ENCODE results near the gene SLC1A3.
A peak's percentile ranks its signal among the peaks of the same experiment; 100 is the strongest.

The SLC1A3 gene

GRCh38 chr5:36602704-36603321 is 3.6 kb upstream of the SLC1A3 start:
- Mint-ChIP-seq H3K4me1 (peaks cover 28% of the 10 kb centered on the region), H3K9me3 (peaks cover under 1% of the 10 kb centered on the region), H3K4me3 (no peak overlapping the region), H3K27ac (no peak overlapping the region), H3K36me3 (ENCODE audit: low read depth) (no peaks in the 10 kb centered on the region), H3K27me3 (ENCODE audit: low read depth) (peaks cover 10% of the 10 kb centered on the region)
- TF ChIP-seq CTCF (IDR thresholded peaks at IDR 0.05; ENCODE audit: unreplicated experiment in 3 of 3): no peak

GRCh38 chr5:36605241-36605640 is 1.2 kb upstream of the SLC1A3 start:
- TF ChIP-seq CTCF (IDR thresholded peaks at IDR 0.05; ENCODE audit: unreplicated experiment in 3 of 3): no peak
- H3K27ac Mint-ChIP-seq: no peak overlapping the region
- H3K9me3 Mint-ChIP-seq: no peaks in the 10 kb centered on the region
- H3K27me3 Mint-ChIP-seq (ENCODE audit: low read depth): peaks cover 10% of the 10 kb centered on the region
- no peaks in the 10 kb centered on the region for H3K36me3 Mint-ChIP-seq (ENCODE audit: low read depth)
- peak overlapping the region; percentile 63 to 79 (median 69) for H3K4me3 Mint-ChIP-seq
- peaks cover 32% of the 10 kb centered on the region for H3K4me1 Mint-ChIP-seq

GRCh38 chr5:36606036-36606427 is 374 bp upstream of the SLC1A3 start:
- H3K9me3 Mint-ChIP-seq: no peaks in the 10 kb centered on the region
- peaks cover 5% of the 10 kb centered on the region for H3K36me3 Mint-ChIP-seq (ENCODE audit: low read depth)
- no peak for TF ChIP-seq CTCF (IDR thresholded peaks at IDR 0.05; ENCODE audit: unreplicated experiment in 3 of 3)
- H3K4me1 Mint-ChIP-seq: peaks cover 26% of the 10 kb centered on the region
- peaks cover 10% of the 10 kb centered on the region for H3K27me3 Mint-ChIP-seq (ENCODE audit: low read depth)
- H3K27ac Mint-ChIP-seq: peak overlapping the region; percentile 34 to 80 (median 52)
- peak overlapping the region; percentile 83 to 89 (median 87) for H3K4me3 Mint-ChIP-seq

GRCh38 chr5:36607114-36607571 is 737 bp downstream of the SLC1A3 start:
- peak overlapping the region; percentile 83 to 89 (median 87) for H3K4me3 Mint-ChIP-seq
- H3K27ac Mint-ChIP-seq: peak overlapping the region; percentile 34 to 80 (median 52)

GRCh38 chr5:36607838-36608783 is 1.7 kb downstream of the SLC1A3 start:
- TF ChIP-seq CTCF (IDR thresholded peaks at IDR 0.05; ENCODE audit: unreplicated experiment in 3 of 3): no peak
- no peaks in the 10 kb centered on the region for H3K9me3 Mint-ChIP-seq
- peaks cover 18% of the 10 kb centered on the region for H3K36me3 Mint-ChIP-seq (ENCODE audit: low read depth)
- H3K4me3 Mint-ChIP-seq: peak overlapping the region; percentile 32 to 77 (median 70)
- peaks cover 10% of the 10 kb centered on the region for H3K27me3 Mint-ChIP-seq (ENCODE audit: low read depth)
- H3K4me1 Mint-ChIP-seq: peaks cover 26% of the 10 kb centered on the region
- H3K27ac Mint-ChIP-seq: peak overlapping the region in 1 of 3 experiments; percentile 27

More at GRCh38 chr5:36607114-36607571, 737 bp downstream of the SLC1A3 start:
- no peak for TF ChIP-seq CTCF (IDR thresholded peaks at IDR 0.05; ENCODE audit: unreplicated experiment in 3 of 3)
- Mint-ChIP-seq H3K27me3 (ENCODE audit: low read depth) (peaks cover 10% of the 10 kb centered on the region), H3K36me3 (ENCODE audit: low read depth) (peaks cover 11% of the 10 kb centered on the region), H3K4me1 (peaks cover 26% of the 10 kb centered on the region), H3K9me3 (no peaks in the 10 kb centered on the region)
